ENCODE measurements around the gene ZCCHC9. TPM values are rescaled to one million over a fixed set of nuclear protein-coding genes. Genes with fewer than 3 reads are reported as not detected.

ZCCHC9 gene
- total and polyA plus RNA-seq, 7 donors = 20.2 to 44.9 (median 27.6) TPM

DNA sequence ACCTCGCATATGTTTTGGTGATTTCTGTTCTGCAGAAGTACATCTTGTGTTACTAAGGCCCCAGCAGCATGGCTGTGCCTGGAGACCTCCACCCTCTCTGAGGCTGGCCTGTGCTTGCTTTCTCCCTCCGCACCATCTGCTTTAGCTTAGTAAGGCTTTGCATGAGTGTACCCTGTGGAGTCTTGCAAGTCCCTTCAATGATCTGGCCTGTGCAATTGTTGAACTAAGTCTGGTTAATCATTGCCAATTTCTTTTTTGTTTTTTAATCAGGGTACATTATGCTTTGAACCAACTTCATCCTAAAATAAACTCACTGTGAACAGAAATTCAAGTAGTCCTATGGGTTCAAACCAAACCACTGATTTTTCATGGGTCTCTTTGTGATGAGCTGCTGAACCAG, 60.2 kb downstream of the ZCCHC9 start:
- no peak for TF ChIP-seq EP300 (IDR thresholded peaks at IDR 0.05)
- TF ChIP-seq POLR2AphosphoS5 (IDR thresholded peaks at IDR 0.05) = no peak
- TF ChIP-seq, protein P1, sequence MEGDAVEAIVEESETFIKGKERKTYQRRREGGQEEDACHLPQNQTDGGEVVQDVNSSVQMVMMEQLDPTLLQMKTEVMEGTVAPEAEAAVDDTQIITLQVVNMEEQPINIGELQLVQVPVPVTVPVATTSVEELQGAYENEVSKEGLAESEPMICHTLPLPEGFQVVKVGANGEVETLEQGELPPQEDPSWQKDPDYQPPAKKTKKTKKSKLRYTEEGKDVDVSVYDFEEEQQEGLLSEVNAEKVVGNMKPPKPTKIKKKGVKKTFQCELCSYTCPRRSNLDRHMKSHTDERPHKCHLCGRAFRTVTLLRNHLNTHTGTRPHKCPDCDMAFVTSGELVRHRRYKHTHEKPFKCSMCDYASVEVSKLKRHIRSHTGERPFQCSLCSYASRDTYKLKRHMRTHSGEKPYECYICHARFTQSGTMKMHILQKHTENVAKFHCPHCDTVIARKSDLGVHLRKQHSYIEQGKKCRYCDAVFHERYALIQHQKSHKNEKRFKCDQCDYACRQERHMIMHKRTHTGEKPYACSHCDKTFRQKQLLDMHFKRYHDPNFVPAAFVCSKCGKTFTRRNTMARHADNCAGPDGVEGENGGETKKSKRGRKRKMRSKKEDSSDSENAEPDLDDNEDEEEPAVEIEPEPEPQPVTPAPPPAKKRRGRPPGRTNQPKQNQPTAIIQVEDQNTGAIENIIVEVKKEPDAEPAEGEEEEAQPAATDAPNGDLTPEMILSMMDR (IDR thresholded peaks at IDR 0.05) = no peak
- no peak for TF ChIP-seq POLR2A (IDR thresholded peaks at IDR 0.05)
- Histone ChIP-seq H3K4me3 (no peak overlapping the region), H3K36me3 (no peaks in the 10 kb centered on the region), H3K27ac (no peak overlapping the region), H3K27me3 (no peaks in the 10 kb centered on the region), H3K4me1 (no peaks in the 10 kb centered on the region), H3K9me3 (no peaks in the 10 kb centered on the region)
- no peak for DNase-seq
- WGBS, 2 donors = 96% methylated on average over 2 of the region's 2 CpGs
- intact Hi-C loops (cut with DNase I) = no loop called here

Other genes with a start within 250 kb of the ZCCHC9 start
- gene CKMT2, start 68.3 kb upstream of the ZCCHC9 start, total RNA-seq = 10 to 100 TPM in 1 of 4 donors, 1 to 10 TPM in 3; 2.9 to 11.1 (median 7.2) TPM
- gene CKMT2, start 68.3 kb upstream of the ZCCHC9 start, polyA plus RNA-seq = 1 to 10 TPM in 2 of 3 donors, under 1 TPM in 1; 0.96 to 6.0 (median 2.4) TPM
- under 1 TPM in 1 of 4 donors, not detected in 3; 0.41 TPM for gene ACOT12, start 92.5 kb downstream of the ZCCHC9 start, total RNA-seq
- gene ACOT12, start 92.5 kb downstream of the ZCCHC9 start, polyA plus RNA-seq = under 1 TPM in 1 of 3 donors, not detected in 2; 0.09 TPM

All from sigmoid colon (tissue), 7 donors.